Cardiac septum (tissue), 1 donor: Measurements from ENCODE around the gene PRPF31. TPM values are rescaled to one million over a fixed set of nuclear protein-coding genes. Genes with fewer than 3 reads are reported as not detected.
A peak's percentile ranks its signal among the peaks of the same experiment; 100 is the strongest.

Source experiments
- DNase-seq: peaks from one replicate; pipeline ENCODE4 v3.0.0-alpha.2; 2020; ENCODE audit warnings: low spot score
- intact Hi-C: fragments of 100-400 bp; cut with DNase I; formaldehyde crosslinking; loops from one replicate; pipeline ENCODE4 v1.14.0; 2022
- total RNA-seq: library from RNA; stranded (reverse); fragmentation: NEBNext Ultra II Directional; extraction: Animal tissue kit (Norgen Biotek cat#: 25700); gene quantifications from one replicate; pipeline ENCODE4 v1.2.1, GENCODE V29; 2021
- donor health status: DM: no; HTN: no; CAD: no.

PRPF31 gene
- total RNA-seq, 1 donor from 2014 or later, result 34.0 TPM

DNA sequence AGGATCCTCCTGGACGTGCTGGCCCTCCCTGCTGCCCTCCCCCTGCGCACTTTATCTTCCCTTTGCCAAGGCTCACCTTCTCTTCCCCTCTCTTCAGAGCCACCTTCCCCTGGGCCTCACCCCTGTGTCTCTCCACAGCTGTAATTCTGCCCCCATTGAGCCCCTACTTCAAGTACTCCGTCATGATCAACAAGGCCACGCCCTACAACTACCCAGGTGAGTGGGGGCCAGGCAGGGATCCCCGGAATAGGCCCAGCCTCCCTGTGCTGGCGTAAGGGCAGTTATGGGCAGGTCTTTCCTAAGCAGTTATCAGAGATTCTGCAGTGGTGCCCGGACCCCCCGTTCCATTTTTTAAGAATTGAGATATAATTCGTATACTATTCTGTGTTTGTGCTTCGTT lies 9.8 kb upstream of the PRPF31 start:
- intact Hi-C loops, result no loop called here
- DNase-seq, result no peak

DNA sequence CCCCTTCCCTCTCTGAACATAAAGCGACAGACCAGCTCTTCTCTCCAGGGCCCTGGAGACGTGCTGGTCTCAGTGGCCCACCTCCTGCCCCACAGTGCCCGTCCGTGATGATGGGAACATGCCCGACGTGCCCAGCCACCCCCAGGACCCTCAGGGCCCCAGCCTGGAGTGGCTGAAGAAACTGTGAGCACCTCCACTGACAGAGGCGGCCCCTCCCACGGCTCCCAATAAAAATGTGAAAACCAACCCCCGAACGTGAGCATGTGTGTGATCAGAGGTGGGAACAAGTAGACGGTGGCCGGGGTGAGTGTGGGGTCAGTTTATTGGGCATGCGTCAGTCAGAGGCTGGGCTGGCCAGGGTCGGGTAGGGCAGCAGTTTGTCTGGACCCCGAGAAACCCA lies 8.8 kb upstream of the PRPF31 start:
- intact Hi-C loops, result no loop called here
- peak; percentile 53 for DNase-seq

DNA sequence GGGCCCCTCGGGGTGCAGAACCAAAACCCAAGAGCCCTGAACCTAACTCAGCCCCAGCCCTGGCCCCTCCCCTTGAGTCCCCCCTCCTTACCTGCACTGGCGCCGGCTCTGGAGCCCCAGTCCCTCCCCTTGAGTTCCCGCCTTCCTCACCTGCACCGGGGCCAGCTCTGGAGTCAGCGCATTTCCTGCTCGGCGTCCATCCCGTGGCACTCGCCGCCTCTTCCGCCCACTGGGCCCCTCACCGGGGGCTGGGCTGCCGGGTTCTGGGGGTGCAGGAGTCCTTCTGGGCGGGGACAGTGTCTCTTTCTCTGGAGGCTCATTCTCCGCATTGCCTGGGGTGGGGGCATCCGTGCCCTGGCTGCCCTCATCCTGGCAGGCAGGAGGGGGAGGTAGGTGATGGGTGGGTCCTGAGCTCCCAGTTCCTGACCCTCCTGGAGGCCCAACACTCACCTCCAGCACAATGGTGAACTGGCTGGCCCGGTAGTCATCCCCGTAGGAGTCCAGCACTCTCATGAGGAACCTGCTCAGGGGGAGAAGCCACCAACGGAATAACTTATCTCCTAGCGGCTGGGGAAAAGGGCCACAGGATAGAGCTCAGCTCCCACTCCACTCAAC lies 7.6 kb upstream of the PRPF31 start:
- no peak for DNase-seq
- intact Hi-C loops, result no loop called here

DNA sequence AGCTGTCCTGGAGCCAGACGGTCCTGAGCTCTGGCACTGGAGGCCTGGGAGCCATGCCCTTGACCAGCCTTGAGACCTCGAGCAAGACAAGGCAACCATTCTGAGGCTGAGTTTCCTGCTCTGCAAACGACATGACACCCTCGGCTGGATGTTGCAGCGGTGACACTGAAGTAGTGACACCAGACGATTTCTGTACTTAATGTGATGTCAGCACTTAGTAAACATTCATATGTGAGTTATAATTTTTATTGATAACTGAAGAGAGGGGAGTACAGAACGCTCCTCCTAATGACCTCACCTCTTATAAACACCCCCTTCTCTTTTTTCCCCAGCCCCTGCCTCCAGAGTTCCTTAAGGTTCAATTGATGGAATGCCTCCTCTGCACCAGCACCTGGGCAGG lies 7.1 kb upstream of the PRPF31 start:
- no peak for DNase-seq
- intact Hi-C loops, result no loop called here

DNA sequence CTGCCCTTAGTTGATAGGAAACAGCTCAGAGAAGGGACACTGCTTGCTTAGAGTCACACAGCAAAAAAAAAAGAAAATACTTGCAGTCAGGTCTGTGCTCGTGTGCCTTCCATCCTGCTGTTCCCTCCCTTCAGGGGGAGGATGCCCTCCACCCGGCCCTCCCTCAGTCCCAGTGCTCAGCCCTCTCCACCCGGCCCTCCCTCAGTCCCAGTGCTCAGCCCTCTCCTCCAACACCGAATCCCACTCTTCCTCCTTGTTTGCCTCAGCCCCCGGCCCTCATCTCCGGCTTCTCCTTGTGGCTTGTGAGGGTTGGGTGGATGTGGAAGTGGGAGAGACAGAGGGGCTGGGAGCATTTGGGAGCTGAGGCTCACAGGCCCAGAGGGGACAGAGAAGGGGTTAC lies 5.9 kb upstream of the PRPF31 start:
- intact Hi-C loops, result no loop called here
- DNase-seq, result no peak

DNA sequence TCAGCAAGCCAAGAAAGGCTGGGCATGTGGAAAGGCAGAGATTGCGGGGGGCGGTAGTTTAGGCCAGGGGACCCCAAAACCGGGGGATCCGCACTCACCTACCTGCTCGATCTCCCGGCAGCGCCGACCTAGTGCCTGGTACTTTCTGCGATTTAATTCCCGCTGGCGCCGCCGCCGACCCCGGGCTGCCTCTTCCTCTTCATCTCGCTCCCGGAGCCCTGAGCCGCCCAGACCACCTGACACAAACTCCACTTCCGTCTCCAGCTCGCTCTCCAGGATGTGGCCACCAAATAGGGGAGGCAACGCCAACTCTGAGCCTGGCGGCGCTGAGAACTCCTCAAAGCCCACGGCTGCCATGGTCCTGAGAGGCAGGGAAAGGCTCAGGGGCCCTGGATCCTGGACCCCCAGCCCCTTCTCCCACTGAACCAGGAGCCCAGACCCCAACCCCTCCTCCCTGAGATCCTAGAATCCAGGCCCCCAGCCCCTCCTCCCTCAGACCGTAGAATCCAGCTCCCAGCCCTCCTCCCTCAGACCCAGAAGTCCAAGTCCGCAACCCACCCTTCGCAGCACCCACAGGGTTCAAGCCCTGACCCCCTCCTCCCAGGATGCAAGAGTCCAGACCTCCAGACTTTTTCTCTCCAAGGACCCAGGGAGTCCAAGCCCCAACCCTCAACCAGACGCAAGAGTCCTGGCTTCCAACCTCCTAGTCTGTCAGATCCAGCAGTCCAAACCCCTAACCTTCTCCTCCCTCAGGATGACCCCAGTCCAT lies 1.0 kb upstream of the PRPF31 start:
- peak; percentile 80 for DNase-seq
- intact Hi-C loops, result loop anchor here (1.0 kb wide), 2 partner anchors 12 to 23 kb away; partner anchors contain the start of genes CNOT3 and NDUFA3

DNA sequence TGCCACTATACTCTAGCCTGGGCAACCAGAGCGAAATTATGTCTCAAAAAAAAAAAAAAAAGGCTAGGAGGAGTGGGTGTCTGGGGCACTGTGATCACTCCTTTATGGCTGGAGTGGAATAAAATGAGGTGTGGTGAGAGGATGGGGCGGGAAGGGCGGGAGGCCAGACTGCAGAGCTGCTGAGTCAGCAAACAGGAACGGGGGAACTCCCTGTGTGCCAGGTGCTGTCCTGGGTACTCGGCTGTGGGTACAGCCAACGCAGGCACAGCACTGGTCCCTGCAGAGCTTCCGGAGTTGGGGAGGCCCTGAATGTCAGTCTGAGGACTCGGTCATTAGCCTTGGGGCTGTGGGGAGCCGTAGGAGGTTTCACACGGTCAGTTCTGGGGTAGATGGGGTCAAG lies 5.7 kb downstream of the PRPF31 start:
- no peak for DNase-seq
- intact Hi-C loops, result no loop called here

DNA sequence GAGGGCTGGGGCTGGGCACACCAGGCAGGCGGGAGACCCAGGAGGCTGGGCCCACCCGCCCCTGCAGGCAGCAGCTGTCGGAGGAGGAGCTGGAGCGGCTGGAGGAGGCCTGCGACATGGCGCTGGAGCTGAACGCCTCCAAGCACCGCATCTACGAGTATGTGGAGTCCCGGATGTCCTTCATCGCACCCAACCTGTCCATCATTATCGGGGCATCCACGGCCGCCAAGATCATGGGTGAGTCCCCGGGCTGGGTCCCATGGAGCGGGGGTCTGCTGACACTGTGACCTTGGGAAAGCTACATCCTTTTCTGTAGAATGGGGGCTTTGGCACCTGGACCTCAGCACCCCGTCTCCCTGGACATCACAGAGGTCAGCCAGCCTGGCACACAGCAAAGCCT lies 8.1 kb downstream of the PRPF31 start:
- DNase-seq, result no peak
- intact Hi-C loops, result no loop called here

DNA sequence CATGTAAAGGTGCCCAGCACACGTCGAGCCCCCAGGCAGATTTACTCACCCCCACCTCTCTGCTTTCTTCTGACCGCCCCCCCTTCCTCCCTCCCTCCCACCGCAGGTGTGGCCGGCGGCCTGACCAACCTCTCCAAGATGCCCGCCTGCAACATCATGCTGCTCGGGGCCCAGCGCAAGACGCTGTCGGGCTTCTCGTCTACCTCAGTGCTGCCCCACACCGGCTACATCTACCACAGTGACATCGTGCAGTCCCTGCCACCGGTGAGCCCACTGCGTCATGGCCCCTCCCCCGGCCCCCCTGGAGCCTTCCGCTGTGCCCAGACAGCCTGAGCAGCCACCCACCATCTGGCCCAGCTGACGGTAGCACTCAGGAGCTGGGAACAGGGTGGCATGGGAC lies 8.8 kb downstream of the PRPF31 start:
- intact Hi-C loops, result no loop called here
- no peak for DNase-seq

DNA sequence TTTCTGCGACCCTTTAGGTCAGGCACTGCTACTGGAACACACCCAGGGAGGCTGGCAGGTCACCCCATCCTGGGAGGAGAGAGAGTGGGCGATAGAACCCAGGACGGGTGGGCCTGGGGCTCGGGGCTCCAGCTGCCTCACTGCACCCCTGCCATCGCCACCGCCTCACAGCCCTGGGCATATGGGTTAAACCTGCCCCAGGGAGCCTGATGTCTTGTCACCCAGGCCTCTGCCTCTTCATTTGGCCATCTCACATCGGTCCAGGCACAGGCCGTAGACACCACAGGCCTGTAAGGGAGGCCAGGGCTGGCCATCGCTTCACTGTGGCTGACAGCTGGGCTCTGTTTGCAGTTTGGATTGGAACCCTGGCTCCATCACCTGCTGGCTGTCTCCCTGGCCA lies 10.2 kb downstream of the PRPF31 start:
- no peak for DNase-seq
- intact Hi-C loops, result no loop called here

DNA sequence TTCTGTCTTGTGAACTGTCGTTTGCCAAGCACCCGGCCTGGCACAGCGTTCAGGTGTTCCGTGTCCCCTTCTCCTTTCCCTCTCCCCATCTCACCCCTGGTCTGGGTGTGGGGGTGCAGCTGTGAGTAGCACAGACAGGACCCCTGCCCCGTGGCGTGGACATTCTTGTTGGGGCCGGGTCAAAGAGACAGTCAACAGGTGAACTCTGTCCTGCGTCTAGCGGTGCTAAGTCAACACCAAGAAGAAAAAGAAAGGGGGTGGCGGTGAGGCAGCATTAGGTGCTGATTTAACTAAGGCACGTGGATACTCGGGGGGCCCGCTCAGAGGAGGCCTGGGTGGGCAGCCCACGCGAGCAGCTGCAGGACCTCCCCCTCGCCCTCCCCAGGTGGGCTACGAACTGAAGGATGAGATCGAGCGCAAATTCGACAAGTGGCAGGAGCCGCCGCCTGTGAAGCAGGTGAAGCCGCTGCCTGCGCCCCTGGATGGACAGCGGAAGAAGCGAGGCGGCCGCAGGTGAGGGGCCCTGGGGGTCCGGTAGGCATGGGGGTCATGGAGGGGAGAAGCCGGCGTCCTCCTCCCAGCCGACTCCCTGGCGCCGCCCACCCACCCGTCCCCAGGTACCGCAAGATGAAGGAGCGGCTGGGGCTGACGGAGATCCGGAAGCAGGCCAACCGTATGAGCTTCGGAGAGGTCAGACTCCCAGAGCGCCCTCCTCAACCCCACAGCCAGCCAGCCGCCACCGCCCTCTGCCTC lies 12.3 kb downstream of the PRPF31 start:
- intact Hi-C loops, result no loop called here

DNA sequence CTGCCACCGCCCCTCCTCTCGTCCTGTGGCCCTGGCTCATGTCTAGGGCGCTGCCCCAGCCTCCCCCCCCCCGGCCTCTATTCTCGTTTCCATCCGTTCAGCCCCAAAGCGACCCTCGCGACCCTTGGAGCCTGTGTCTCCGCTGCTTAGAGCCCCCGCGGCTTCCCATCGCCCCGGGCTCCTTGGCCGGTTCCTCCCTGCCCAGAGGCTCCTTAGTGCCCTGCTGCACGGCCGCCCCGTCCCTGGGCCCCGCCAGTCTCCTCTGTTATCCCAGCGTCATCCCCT lies 12.8 kb downstream of the PRPF31 start:
- intact Hi-C loops, result no loop called here
- DNase-seq, result no peak

More for the DNA sequence above, 12.3 kb downstream of the PRPF31 start:
- DNase-seq, result no peak

DNA sequence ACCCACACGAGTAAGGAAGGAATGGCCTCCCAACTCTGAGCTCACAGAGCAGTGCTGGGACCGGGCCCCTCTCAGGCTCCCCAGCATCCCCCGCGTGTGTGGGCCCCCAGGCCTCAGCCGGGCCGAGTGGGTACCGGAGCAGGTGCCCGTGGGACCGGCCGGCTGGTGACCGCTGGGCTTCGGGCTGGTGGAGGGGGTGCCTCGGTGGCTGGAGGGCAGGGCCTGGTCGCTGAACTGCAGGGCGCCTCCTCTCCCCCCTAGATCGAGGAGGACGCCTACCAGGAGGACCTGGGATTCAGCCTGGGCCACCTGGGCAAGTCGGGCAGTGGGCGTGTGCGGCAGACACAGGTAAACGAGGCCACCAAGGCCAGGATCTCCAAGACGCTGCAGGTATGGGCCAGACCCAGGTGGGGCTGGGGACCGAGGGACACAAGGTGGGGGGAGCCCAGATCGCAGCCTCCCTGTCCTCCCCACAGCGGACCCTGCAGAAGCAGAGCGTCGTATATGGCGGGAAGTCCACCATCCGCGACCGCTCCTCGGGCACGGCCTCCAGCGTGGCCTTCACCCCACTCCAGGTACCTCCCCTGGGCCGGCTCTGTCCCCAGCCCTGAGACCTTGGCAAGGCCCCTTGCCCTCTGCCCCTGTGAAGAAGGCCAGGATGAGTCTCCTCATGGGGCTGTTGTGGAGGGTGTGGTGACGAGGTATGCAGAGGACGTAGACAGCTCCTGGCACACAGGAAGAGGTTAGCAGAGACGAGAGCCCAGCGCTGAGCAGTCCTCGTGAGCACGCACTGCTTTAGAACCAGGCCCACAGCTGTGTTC lies 13.5 kb downstream of the PRPF31 start:
- intact Hi-C loops, result no loop called here
- no peak for DNase-seq

DNA sequence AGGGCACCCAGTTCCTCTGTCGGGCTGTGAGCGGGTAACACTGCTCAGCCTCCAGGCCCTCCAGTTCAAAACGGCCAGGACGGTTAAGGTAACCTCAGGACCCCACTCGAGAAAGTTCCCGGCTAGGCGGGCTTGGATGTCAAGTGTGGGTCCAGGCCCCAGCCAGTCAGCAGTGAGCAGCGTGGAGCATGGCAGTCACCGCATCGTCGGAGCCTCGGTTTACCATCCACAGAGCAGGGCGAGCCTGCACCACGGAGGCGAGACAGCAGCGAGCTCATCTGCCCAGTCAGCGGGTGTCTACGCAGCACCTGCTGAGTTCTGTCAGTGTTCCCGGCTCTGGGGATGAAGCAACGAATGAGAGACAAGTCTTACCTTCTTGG lies 14.1 kb downstream of the PRPF31 start:
- DNase-seq, result no peak
- intact Hi-C loops, result no loop called here

DNA sequence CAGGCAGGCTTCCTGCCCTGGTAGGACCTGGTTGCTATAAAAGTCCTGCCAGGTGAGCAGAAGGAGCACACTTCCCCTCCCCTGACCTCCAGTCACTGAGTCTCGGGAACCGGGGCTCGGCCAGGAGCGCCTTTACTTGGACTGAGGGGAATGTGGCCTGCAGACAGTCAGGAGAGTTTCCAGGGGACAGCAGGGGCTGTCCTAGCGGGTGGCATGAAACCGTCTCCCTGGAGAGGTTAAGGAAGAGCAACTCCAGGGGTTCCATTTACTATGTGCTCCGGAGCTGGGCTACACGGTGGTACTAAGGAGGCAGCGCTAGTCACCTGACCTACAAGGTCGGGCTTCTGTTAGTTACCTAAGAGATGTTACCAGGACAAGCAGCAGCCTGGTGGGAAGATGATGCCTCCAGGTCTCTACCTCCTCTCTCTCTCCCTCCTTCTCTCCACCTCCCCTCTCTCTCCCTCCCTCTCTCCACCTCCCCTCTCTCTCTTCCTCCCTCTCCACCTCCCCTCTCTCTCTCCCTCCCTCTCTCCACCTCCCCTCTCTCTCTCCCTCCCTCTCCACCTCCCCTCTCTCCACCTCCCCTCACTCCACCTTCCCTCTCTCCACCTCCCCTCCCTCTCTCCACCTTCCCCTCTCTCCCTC lies 17.9 kb downstream of the PRPF31 start:
- intact Hi-C loops, result no loop called here
- DNase-seq, result no peak

DNA sequence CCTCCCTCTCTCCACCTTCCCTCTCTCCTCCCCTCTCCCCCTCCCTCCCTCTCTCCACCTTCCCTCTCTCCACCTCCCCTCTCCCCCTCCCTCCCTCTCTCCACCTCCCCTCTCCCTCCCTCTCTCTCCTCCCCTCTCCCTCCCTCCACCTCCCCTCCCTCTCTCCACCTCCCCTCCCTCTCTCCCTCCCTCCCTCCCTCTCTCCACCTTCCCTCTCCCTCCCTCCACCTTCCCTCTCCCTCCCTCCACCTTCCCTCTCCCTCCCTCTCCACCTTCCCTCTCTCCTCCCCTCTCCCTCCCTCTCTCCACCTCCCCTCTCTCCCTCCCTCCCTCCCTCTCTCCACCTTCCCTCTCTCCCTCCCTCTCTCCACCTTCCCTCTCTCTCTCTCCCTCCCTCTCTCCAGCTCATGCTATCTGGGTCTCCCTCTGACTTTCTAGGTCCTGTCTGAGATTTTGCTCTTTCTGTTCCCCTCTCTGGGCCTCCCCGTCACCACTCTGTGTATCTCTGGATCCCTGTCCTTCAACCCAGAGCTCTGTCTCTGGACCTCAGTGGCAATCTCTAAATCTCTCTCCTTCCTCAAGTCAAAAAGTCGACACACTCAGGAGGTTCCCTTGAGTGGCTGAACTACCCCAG lies 18.5 kb downstream of the PRPF31 start:
- intact Hi-C loops, result no loop called here
- no peak for DNase-seq

DNA sequence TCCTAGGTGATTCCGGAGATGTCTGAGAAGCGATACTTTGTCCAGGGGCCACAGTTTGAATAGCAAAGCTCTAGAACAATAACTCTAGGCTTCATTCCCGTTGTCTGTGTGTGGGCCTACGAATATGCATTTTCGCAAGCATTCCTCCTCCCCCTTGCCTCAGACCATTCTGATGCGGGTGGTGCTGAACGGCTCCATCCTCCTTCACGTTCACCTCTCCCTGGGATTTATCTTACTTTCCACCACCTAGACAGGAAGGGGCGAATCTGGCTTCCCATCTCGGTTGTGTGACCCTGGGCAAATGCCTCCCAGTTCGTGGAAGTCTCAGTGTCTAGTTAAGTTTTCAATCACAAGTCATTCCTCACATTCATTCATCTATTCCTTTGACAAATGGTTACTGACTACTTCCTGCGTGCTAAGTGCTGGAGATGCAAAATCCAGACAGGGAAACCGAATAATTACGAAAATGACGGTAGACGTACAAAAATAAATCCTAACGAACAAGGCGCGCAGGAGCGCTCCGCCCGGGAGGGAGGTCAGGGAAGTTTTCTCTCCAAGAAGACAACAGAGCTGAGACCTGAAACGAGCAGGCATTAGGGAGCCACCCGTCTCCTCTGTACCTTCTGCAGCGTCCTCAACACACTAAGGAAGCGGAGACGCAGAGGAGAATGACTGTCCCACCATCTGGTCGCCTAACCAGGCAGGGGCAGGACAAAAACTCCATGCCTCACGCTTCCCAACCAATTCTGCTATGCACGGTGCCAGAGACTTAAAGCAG lies 20.7 kb downstream of the PRPF31 start:
- intact Hi-C loops, result no loop called here
- no peak for DNase-seq
